Measurements from ENCODE around the gene C2CD2. TPM values are rescaled to one million over a fixed set of nuclear protein-coding genes. Genes with fewer than 3 reads are reported as not detected.

The C2CD2 gene
- total RNA-seq, 3 donors from 2014 or later, result 37.0 to 73.8 (median 41.6) TPM

DNA sequence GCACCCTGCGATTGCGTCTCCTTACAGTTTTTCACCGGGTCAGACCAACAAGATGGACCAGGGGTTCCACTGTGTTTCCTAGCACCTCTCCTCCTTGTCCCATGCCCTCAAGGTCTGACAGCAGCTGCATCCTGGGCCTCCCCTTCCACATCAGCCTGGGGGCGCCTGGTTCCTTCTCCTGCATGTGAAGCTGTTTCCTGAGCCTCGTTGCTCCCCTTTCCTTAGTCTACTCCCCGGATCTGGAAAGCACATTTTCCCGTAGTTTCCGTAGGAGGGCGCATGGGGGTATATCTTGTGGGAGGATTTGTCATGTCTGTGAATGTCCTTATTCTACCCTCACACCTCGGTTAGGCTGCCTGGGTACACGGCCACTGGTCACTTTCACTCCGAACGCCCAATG lies 80.8 kb downstream of the C2CD2 start:
- no peaks in the 10 kb centered on the region for H3K36me3 ChIP-seq
- intact Hi-C loops (cut with DNase I; ENCODE audit: low total_unique reads), result no loop called here
- no peaks in the 10 kb centered on the region for H3K27me3 ChIP-seq
- DNase-seq (ENCODE audit: low spot score in 2 of 2), result no peak
- no peak overlapping the region for H3K4me3 ChIP-seq
- no peaks in the 10 kb centered on the region for H3K9me3 ChIP-seq
- TF ChIP-seq POLR2A (IDR thresholded peaks at IDR 0.05), result no peak
- no peaks in the 10 kb centered on the region for H3K4me1 ChIP-seq
- no peak overlapping the region for H3K27ac ChIP-seq

DNA sequence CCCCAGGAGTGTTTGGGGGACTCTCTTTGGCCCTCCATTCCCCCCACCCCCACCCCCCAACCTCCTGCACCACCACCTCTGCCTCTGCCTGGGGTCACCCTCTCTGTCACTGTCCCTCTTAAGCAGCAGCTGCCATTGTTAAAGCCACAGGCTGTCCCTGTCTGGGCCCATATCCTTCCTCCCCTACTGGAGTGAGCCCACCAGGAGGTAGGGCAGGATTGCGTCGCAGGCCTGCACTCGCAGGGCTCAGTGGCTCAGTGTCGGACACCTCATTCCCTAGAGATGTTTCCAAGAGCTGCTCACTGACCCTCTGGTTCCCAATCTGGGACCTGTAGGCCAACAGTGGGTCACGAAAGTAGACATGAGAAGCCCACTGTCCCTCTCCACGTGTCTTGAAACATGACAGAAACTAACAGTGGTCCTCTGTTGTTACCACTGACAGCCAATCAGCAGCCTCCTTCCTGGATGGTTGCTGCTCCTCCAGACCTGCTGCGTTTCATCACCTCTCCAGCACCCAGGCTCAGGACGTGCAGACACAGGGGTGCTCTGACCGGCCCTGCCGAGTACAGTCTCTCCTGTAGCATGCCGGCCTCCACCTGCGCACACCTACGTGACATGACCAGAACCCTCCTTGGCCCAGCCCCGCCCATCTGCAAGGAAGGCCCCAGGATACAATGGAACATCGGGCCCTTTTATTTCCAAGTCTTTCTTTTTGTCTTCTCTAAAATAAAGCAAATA lies 82.4 kb downstream of the C2CD2 start:
- TF ChIP-seq, protein P1, sequence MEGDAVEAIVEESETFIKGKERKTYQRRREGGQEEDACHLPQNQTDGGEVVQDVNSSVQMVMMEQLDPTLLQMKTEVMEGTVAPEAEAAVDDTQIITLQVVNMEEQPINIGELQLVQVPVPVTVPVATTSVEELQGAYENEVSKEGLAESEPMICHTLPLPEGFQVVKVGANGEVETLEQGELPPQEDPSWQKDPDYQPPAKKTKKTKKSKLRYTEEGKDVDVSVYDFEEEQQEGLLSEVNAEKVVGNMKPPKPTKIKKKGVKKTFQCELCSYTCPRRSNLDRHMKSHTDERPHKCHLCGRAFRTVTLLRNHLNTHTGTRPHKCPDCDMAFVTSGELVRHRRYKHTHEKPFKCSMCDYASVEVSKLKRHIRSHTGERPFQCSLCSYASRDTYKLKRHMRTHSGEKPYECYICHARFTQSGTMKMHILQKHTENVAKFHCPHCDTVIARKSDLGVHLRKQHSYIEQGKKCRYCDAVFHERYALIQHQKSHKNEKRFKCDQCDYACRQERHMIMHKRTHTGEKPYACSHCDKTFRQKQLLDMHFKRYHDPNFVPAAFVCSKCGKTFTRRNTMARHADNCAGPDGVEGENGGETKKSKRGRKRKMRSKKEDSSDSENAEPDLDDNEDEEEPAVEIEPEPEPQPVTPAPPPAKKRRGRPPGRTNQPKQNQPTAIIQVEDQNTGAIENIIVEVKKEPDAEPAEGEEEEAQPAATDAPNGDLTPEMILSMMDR (IDR thresholded peaks at IDR 0.05), result no peak
- no peak for DNase-seq (ENCODE audit: low spot score in 2 of 2)
- Histone ChIP-seq H3K4me1 (no peaks in the 10 kb centered on the region), H3K36me3 (no peaks in the 10 kb centered on the region), H3K27me3 (no peaks in the 10 kb centered on the region), H3K4me3 (no peak overlapping the region), H3K9me3 (no peaks in the 10 kb centered on the region), H3K27ac (no peak overlapping the region)
- intact Hi-C loops (cut with DNase I; ENCODE audit: low total_unique reads), result no loop called here

DNA sequence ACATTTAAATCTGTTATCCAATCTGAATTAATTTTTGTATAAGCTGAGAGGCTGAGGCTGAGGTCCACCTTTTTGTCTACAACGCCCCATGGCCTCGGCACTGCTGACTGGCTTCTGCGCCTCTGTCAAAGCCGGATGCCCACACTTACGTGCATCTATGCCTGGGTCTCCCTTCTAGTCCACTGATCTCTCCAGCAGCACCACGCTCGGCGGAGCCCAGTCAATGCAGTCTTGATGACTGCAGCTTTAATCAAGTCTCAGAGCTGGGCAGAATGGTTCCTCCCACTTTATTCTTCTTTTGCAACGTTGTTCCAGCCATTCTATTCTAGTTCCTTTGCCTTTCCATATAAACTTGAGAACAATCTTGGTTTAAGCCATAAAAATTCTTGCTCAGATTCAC lies 84.0 kb downstream of the C2CD2 start:
- Histone ChIP-seq H3K36me3 (no peaks in the 10 kb centered on the region), H3K27ac (no peak overlapping the region), H3K4me3 (no peak overlapping the region), H3K9me3 (no peaks in the 10 kb centered on the region), H3K27me3 (no peaks in the 10 kb centered on the region), H3K4me1 (no peaks in the 10 kb centered on the region)
- intact Hi-C loops (cut with DNase I; ENCODE audit: low total_unique reads), result no loop called here
- TF ChIP-seq POLR2A (IDR thresholded peaks at IDR 0.05) (no peak), POLR2AphosphoS5 (IDR thresholded peaks at IDR 0.05) (no peak)
- TF ChIP-seq, protein P1 (IDR thresholded peaks at IDR 0.05), result no peak
- DNase-seq (ENCODE audit: low spot score in 2 of 2), result no peak

DNA sequence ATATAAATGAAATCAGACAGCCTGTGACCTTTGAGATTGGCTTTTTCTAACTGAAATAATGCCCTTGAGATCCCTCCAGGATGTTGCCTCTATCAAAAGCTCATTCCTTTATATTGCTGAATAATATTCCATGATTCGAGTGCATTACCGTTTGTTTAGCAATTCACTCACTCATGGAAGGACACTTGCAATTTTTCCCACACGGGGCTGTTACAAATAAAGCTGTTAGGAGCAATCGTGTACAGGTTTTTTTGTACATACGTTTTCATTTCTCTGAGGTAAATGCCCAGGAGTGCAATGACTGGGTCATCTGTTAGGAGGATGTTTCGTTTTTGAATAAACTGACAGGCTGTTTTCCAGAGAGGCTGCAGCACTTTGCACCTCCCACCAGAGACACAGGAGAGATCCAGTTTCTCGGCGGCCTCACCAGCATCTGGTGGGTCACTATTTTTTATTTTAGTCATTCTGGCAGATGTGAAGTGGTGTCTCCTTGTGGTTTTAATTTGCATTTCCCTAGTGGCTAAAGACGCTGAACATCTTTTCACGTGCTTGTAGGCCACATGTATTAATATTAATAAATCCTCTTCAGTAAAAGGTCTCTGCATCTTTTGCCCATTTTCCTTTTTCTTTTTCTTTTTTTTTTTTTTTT lies 85.6 kb downstream of the C2CD2 start:
- Histone ChIP-seq H3K9me3 (no peaks in the 10 kb centered on the region), H3K4me3 (no peak overlapping the region), H3K4me1 (no peaks in the 10 kb centered on the region), H3K27ac (no peak overlapping the region), H3K27me3 (no peaks in the 10 kb centered on the region), H3K36me3 (no peaks in the 10 kb centered on the region)
- intact Hi-C loops (cut with DNase I; ENCODE audit: low total_unique reads), result no loop called here
- no peak for DNase-seq (ENCODE audit: low spot score in 2 of 2)
- TF ChIP-seq, protein P1 (IDR thresholded peaks at IDR 0.05), result no peak
- TF ChIP-seq POLR2AphosphoS5 (IDR thresholded peaks at IDR 0.05) (no peak), POLR2A (IDR thresholded peaks at IDR 0.05) (no peak)

DNA sequence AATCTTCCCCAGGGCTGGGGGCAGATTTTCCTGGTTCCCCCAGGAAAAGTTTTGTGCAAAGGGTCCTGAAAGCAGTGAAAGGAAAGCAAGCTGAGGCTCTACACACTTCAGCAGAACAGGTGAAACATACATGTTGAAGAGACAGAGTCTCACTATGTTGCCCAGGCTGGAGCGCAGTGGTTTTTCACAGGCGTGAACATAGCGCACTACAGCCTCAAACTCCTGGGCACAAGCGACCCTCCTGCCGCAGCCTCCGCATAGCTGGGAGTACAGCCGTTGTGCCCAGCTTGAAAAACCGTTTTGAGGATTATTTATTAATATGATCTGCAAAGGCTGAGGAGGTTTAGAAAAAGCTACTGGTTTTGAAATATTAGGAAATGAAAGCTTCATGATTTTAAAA lies 86.5 kb downstream of the C2CD2 start:
- Histone ChIP-seq H3K9me3 (no peaks in the 10 kb centered on the region), H3K4me3 (no peak overlapping the region), H3K4me1 (no peaks in the 10 kb centered on the region), H3K27ac (no peak overlapping the region), H3K36me3 (no peaks in the 10 kb centered on the region), H3K27me3 (no peaks in the 10 kb centered on the region)
- intact Hi-C loops (cut with DNase I; ENCODE audit: low total_unique reads), result no loop called here
- DNase-seq (ENCODE audit: low spot score in 2 of 2), result no peak
- TF ChIP-seq, protein P1 (IDR thresholded peaks at IDR 0.05), result no peak
- TF ChIP-seq POLR2A (IDR thresholded peaks at IDR 0.05) (no peak), POLR2AphosphoS5 (IDR thresholded peaks at IDR 0.05) (no peak)

Measured in breast epithelium (tissue), 4 donors.